Heart right ventricle (tissue), 16 donors: ENCODE measurements around the gene TBC1D9. TPM values are rescaled to one million over a fixed set of nuclear protein-coding genes. Genes with fewer than 3 reads are reported as not detected.

Experiments used
- ATAC-seq, 8 donors: fragments of 200-7000 bp; cut with Tn5 transposase; one replicate each; pipeline ENCODE4 v1.9.1; 2020; ENCODE audit warnings: mild to moderate bottlenecking in 8 of 8, moderate library complexity in 8 of 8, moderate number of reproducible peaks in 1 of 8
- DNase-seq, 2 donors: peaks; one replicate each; pipeline ENCODE4 v3.0.0-alpha.2; 2020
- H3K27ac ChIP-seq, 10 donors: fragments of 200-600 bp; sonication (generic) in 2 of 10; one replicate each; pipeline versions ENCODE4 v1.5.0 to v1.8.0; 2020 to 2022; ENCODE audit warnings: mild to moderate bottlenecking in 3 of 10
- H3K27me3 ChIP-seq, 7 donors: fragments of 200-600 bp; one replicate each; pipeline ENCODE4 v1.8.0; 2021 to 2022; ENCODE audit warnings: mild to moderate bottlenecking in 2 of 7
- H3K36me3 ChIP-seq, 9 donors: fragments of 200-600 bp; sonication (generic) in 1 of 9; one replicate each; pipeline versions ENCODE4 v1.5.0 to v1.8.0; 2020 to 2022; ENCODE audit warnings: mild to moderate bottlenecking in 2 of 9
- H3K4me1 ChIP-seq, 9 donors: fragments of 200-600 bp; sonication (generic) in 1 of 9; one replicate each; pipeline versions ENCODE4 v1.5.0 to v1.8.0; 2020 to 2022; ENCODE audit warnings: mild to moderate bottlenecking in 4 of 9
- H3K4me3 ChIP-seq, 10 donors: fragments of 200-600 bp; sonication (generic) in 2 of 10; one replicate each; pipeline versions ENCODE4 v1.5.0 to v1.8.0; 2020 to 2022; ENCODE audit warnings: mild to moderate bottlenecking in 7 of 10, moderate library complexity in 2 of 10
- H3K9me3 ChIP-seq, 11 donors: fragments of 200-600 bp in 10 of 11; sonication (generic) in 2 of 11; one replicate each; pipeline versions ENCODE4 v1.5.0 to v1.8.0; 2013 to 2022; ENCODE audit warnings: mild to moderate bottlenecking in 2 of 11, control low read depth in 1 of 11, moderate library complexity in 1 of 11
- WGBS, 2 donors: extraction: QIAGEN DNeasy Blood & Tissue Kit; methylation state at CpG; one replicate each; pipeline ENCODE4 v1.1.7; 2013; ENCODE audit warnings: inconsistent platforms in 1 of 2; 5-methylcytosine and 5-hydroxymethylcytosine counted together
- intact Hi-C, 10 donors: fragments of 100-400 bp; cut with DNase I; formaldehyde crosslinking; loops; one replicate each; pipeline versions ENCODE4 v1.11.1 to v1.14.2; 2022
- polyA plus RNA-seq, 2 donors: library from polyadenylated mRNA; stranded (reverse); fragments of 200-250 nt; gene quantifications; one replicate each; pipeline ENCODE4 v1.2.3, GENCODE V29; 2013
- total RNA-seq, 10 donors: library from RNA; stranded (reverse); fragmentation: NEBNext Ultra II Directional in 3 of 10; extraction: Animal tissue kit (Norgen Biotek cat#: 25700) in 3 of 10; gene quantifications; one replicate each; pipeline versions ENCODE4 v1.2.1 to v1.2.4, GENCODE V29; 2021 to 2023
- TF ChIP-seq, protein P1 (sequence below), 9 donors: fragments of 200-600 bp; sonication (generic) in 2 of 9; IDR thresholded peaks; one replicate each; pipeline versions ENCODE4 v1.5.0 to v1.8.0; 2021 to 2022; ENCODE audit warnings: antibody characterized with exemption in 9 of 9, mild to moderate bottlenecking in 5 of 9, moderate library complexity in 1 of 9
- donor health status: Arrhythmogenic right ventricular cardiomyopathy.
- donor health status: ischemic (EF 13 %, LVEDD 7.1; RV severe dilation, severe dysfunction).
- donor health status: healthy with polysubstance abuse.
- donor health status: DM: no; HTN: yes; CAD: no.
- donor health status: DM: no; HTN: no; CAD: no.
- donor health status: ischemic (EF 25% LVEDD 6.9; RV normal size, moderate dysfunction).
- donor health status: ischemic (EF 25% LVEDD 5.7; RV mildly dilated, moderate dysfunction).
- donor health status: healthy.
- donor health status: DM: yes; HTN: yes; CAD: no.
- donor health status: Ischemic cardiomyopathy.
- donor health status: ischemic (EF 35%, LVEDD 5.7; RV mildly dilated, moderate dysfunction).
- donor health status: nonischemic (EF 11% LVEDD 7.7; RV severe dilation, severe dysfunction).
- donor health status: DM: yes; HTN: yes; CAD: no.
- donor health status: PGD.
- donor health status: ischemic (EF 29% LVEDD 5.4; RV normal size, mild dysfunction).
- donor health status: nonischemic (EF 23%, LVEDD 6.1; RV moderate dilation, normal function).

The TBC1D9 gene
- total and polyA plus RNA-seq, 12 donors, result 4.4 to 20.3 (median 14.4) TPM

DNA sequence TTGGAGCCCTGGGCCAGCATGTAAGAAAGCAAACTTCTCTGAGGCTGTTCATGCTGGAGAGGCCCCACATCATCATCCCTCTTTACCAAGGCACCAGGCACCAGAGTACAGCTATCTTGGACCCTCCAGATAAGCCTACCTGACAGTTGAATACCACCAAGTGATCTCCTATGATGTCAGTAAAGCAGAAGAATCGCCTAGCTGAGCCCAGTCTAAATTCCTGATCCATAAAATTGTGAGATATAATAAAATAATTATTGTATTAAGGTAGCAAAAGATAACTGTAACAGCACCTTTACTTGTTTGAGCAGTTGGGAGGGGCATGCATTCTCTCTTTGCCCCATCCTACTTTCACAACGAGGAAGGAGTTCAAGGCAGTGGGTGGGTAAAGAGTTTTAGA, 184.6 kb downstream of the TBC1D9 start:
- no peak overlapping the region for H3K27ac ChIP-seq
- intact Hi-C loops, result no loop called here
- no peak overlapping the region for H3K4me3 ChIP-seq
- DNase-seq, result no peak
- peaks cover 4 to 64% (median 44%) of the 10 kb centered on the region in 7 donors for H3K27me3 ChIP-seq
- peaks cover 0 to 19% (median 0%) of the 10 kb centered on the region in 11 donors for H3K9me3 ChIP-seq
- no peak for ATAC-seq
- WGBS, 2 donors, result 84 to 92% methylated on average over 2 of the region's 2 CpGs
- TF ChIP-seq, protein P1, sequence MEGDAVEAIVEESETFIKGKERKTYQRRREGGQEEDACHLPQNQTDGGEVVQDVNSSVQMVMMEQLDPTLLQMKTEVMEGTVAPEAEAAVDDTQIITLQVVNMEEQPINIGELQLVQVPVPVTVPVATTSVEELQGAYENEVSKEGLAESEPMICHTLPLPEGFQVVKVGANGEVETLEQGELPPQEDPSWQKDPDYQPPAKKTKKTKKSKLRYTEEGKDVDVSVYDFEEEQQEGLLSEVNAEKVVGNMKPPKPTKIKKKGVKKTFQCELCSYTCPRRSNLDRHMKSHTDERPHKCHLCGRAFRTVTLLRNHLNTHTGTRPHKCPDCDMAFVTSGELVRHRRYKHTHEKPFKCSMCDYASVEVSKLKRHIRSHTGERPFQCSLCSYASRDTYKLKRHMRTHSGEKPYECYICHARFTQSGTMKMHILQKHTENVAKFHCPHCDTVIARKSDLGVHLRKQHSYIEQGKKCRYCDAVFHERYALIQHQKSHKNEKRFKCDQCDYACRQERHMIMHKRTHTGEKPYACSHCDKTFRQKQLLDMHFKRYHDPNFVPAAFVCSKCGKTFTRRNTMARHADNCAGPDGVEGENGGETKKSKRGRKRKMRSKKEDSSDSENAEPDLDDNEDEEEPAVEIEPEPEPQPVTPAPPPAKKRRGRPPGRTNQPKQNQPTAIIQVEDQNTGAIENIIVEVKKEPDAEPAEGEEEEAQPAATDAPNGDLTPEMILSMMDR (IDR thresholded peaks at IDR 0.05), result no peak
- H3K4me1 ChIP-seq, result peaks cover 5 to 24% (median 14%) of the 10 kb centered on the region in 9 donors
- no peaks in the 10 kb centered on the region for H3K36me3 ChIP-seq

Other genes starting within 250 kb of the TBC1D9 start
- 10 to 100 TPM; 14.3 to 20.3 (median 17.4) TPM for gene ELMOD2, start 232.2 kb downstream of the TBC1D9 start, total RNA-seq
- gene ELMOD2, start 232.2 kb downstream of the TBC1D9 start, polyA plus RNA-seq, result 10 to 100 TPM in 1 of 2 donors, 1 to 10 TPM in 1; 6.3 to 16.8 TPM
- gene UCP1, start 187.4 kb downstream of the TBC1D9 start, total RNA-seq, result 1 to 10 TPM in 1 of 10 donors, under 1 TPM in 2, not detected in 7; 0.20 to 4.3 (median 0.30) TPM
- gene UCP1, start 187.4 kb downstream of the TBC1D9 start, polyA plus RNA-seq, result under 1 TPM; 0.22 to 0.66 TPM